GM18526 (cell line): ENCODE measurements around the gene FUT1.

ENCODE experiments used
- POLR2A ChIP-seq: IDR thresholded peaks from 3 replicates; pipeline ENCODE4 v1.6.1; 2011; ENCODE audit not compliant: insufficient read length; ENCODE audit errors: extremely low read depth

Gene FUT1

GRCh38 chr19:48752496-48753365 is at the start of gene FUT1:
Gene FUT1 (minus strand): TSS chr19:48752641. CDS start chr19:48751281, 1,360 bp downstream.
- no peak for TF ChIP-seq POLR2A

GRCh38 chr19:48799358-48800300 is 47.2 kb upstream of the FUT1 start:
- TF ChIP-seq POLR2A: no peak

- no peak for TF ChIP-seq POLR2A
Observed at GRCh38 chr19:48798937-48799336, 46.5 kb upstream of the FUT1 start.

- no peak for TF ChIP-seq POLR2A
Observed at GRCh38 chr19:48797103-48797502, 44.7 kb upstream of the FUT1 start.

- TF ChIP-seq POLR2A: no peak
Observed at GRCh38 chr19:48796298-48797083, 44.0 kb upstream of the FUT1 start.

- TF ChIP-seq POLR2A: no peak
Observed at GRCh38 chr19:48795685-48796070, 43.2 kb upstream of the FUT1 start.

- peak; percentile 28 for TF ChIP-seq POLR2A
Observed at GRCh38 chr19:48795055-48795684, 42.7 kb upstream of the FUT1 start.

GRCh38 chr19:48794291-48794690 is 41.9 kb upstream of the FUT1 start:
- TF ChIP-seq POLR2A: no peak

GRCh38 chr19:48793271-48793670 is 40.8 kb upstream of the FUT1 start:
- no peak for TF ChIP-seq POLR2A

GRCh38 chr19:48784527-48784926 is 32.1 kb upstream of the FUT1 start:
- no peak for TF ChIP-seq POLR2A

GRCh38 chr19:48780631-48781391 is 28.4 kb upstream of the FUT1 start:
- TF ChIP-seq POLR2A: no peak

- no peak for TF ChIP-seq POLR2A
Observed at GRCh38 chr19:48779636-48780035, 27.2 kb upstream of the FUT1 start.

- TF ChIP-seq POLR2A: no peak
Observed at GRCh38 chr19:48777720-48778119, 25.3 kb upstream of the FUT1 start.

GRCh38 chr19:48777139-48777538 is 24.7 kb upstream of the FUT1 start:
- TF ChIP-seq POLR2A: no peak
